DND-41 (cell line): Measurements from ENCODE around the gene NPSR1.
"Not testable (repeated sequence)": the region's sequence is repeated elsewhere in the genome, so short reads cannot be mapped to it uniquely, and the experiment has no call there.

Experiments used
- ATAC-seq: fragments of 200-7000 bp; cut with Tn5 transposase; 3 replicates; pipeline ENCODE4 v1.9.1; 2021; ENCODE audit warnings: low read depth; ENCODE audit not compliant: insufficient read depth
- DNase-seq: peaks from one replicate; pipeline ENCODE4 v3.0.0-alpha.2; 2020
- H2AFZ ChIP-seq: 2 replicates; pipeline ENCODE4 v1.6.0; 2012; ENCODE audit warnings: low read depth, low read length
- H3K27ac ChIP-seq: 2 replicates; pipeline ENCODE4 v1.5.1; 2012; ENCODE audit warnings: low read length, inconsistent platforms
- H3K27me3 ChIP-seq: fragments of 200-600 bp; sonication (generic); 2 replicates; pipeline ENCODE4 v1.6.0; 2012; ENCODE audit warnings: low read length, mild to moderate bottlenecking, inconsistent platforms; ENCODE audit not compliant: insufficient read depth, poor library complexity
- H3K36me3 ChIP-seq: 2 replicates; pipeline ENCODE4 v1.5.1; 2012; ENCODE audit warnings: low read length, inconsistent platforms; ENCODE audit not compliant: insufficient read depth
- H3K4me1 ChIP-seq: 2 replicates; pipeline ENCODE4 v1.5.1; 2012; ENCODE audit warnings: mild to moderate bottlenecking, low read length; ENCODE audit not compliant: insufficient read depth
- H3K4me2 ChIP-seq: 2 replicates; pipeline ENCODE4 v1.6.0; 2012; ENCODE audit warnings: mild to moderate bottlenecking, moderate library complexity, low read length, inconsistent platforms; ENCODE audit not compliant: insufficient read depth
- H3K4me3 ChIP-seq, 2 experiments: fragments of 200-600 bp in 1 of 2; shearing (Covaris generic) in 1 of 2; 2 replicates each; pipeline ENCODE4 v1.5.1; 2012 to 2016; ENCODE audit warnings: inconsistent platforms in 2 of 2, low read length in 2 of 2, mild to moderate bottlenecking in 2 of 2, low read depth in 1 of 2, moderate library complexity in 1 of 2
- H3K79me2 ChIP-seq: 2 replicates; pipeline ENCODE4 v1.6.0; 2012; ENCODE audit warnings: low read length, inconsistent platforms; ENCODE audit not compliant: insufficient read depth
- H3K9ac ChIP-seq: 2 replicates; pipeline ENCODE4 v1.6.0; 2012; ENCODE audit warnings: low read depth, mild to moderate bottlenecking, inconsistent platforms, low read length, moderate library complexity
- H3K9me3 ChIP-seq: 2 replicates; pipeline ENCODE4 v1.5.1; 2012; ENCODE audit warnings: low read length, moderate library complexity, mild to moderate bottlenecking, inconsistent platforms; ENCODE audit not compliant: insufficient read depth, severe bottlenecking
- H4K20me1 ChIP-seq: 2 replicates; pipeline ENCODE4 v1.6.0; 2012; ENCODE audit warnings: low read length; ENCODE audit not compliant: insufficient read depth
- EZH2 ChIP-seq: IDR thresholded peaks from 3 replicates; pipeline ENCODE4 v1.6.1; 2012; ENCODE audit warnings: borderline replicate concordance, low read depth, mild to moderate bottlenecking, moderate library complexity, low read length, inconsistent platforms; ENCODE audit not compliant: severe bottlenecking
- TF ChIP-seq, protein P1 (sequence below): IDR thresholded peaks from 2 replicates; pipeline ENCODE4 v1.5.1; 2012; ENCODE audit warnings: borderline replicate concordance, low read length, moderate library complexity, mild to moderate bottlenecking; ENCODE audit not compliant: poor library complexity, severe bottlenecking; ENCODE audit errors: extremely low read depth

The NPSR1 gene

GRCh38 chr7:34806831-34807230, 148.8 kb downstream of the NPSR1 start:
- H3K4me3 ChIP-seq: no peak overlapping the region
- no peak overlapping the region for H3K27ac ChIP-seq
- H3K9ac ChIP-seq: no peak overlapping the region
- H3K36me3 ChIP-seq: no peaks in the 10 kb centered on the region
- no peak for DNase-seq
- no peaks in the 10 kb centered on the region for H3K4me1 ChIP-seq
- no peak overlapping the region for H3K4me2 ChIP-seq
- H2AFZ ChIP-seq: no peak overlapping the region
- no peaks in the 10 kb centered on the region for H4K20me1 ChIP-seq
- no peak for ATAC-seq
- no peaks in the 10 kb centered on the region for H3K27me3 ChIP-seq
- no peaks in the 10 kb centered on the region for H3K79me2 ChIP-seq
- no peaks in the 10 kb centered on the region for H3K9me3 ChIP-seq
- TF ChIP-seq EZH2: no peak
- TF ChIP-seq, protein P1, sequence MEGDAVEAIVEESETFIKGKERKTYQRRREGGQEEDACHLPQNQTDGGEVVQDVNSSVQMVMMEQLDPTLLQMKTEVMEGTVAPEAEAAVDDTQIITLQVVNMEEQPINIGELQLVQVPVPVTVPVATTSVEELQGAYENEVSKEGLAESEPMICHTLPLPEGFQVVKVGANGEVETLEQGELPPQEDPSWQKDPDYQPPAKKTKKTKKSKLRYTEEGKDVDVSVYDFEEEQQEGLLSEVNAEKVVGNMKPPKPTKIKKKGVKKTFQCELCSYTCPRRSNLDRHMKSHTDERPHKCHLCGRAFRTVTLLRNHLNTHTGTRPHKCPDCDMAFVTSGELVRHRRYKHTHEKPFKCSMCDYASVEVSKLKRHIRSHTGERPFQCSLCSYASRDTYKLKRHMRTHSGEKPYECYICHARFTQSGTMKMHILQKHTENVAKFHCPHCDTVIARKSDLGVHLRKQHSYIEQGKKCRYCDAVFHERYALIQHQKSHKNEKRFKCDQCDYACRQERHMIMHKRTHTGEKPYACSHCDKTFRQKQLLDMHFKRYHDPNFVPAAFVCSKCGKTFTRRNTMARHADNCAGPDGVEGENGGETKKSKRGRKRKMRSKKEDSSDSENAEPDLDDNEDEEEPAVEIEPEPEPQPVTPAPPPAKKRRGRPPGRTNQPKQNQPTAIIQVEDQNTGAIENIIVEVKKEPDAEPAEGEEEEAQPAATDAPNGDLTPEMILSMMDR: no peak

GRCh38 chr7:34807548-34808340, 149.7 kb downstream of the NPSR1 start:
- H3K9ac ChIP-seq: no peak overlapping the region
- no peaks in the 10 kb centered on the region for H4K20me1 ChIP-seq
- no peak overlapping the region for H3K4me2 ChIP-seq
- H3K4me1 ChIP-seq: no peaks in the 10 kb centered on the region
- DNase-seq: no peak
- no peaks in the 10 kb centered on the region for H3K36me3 ChIP-seq
- no peak for ATAC-seq
- H2AFZ ChIP-seq: no peak overlapping the region
- no peak for TF ChIP-seq EZH2
- TF ChIP-seq, protein P1: no peak
- no peaks in the 10 kb centered on the region for H3K79me2 ChIP-seq
- no peak overlapping the region for H3K27ac ChIP-seq
- H3K9me3 ChIP-seq: no peaks in the 10 kb centered on the region
- H3K4me3 ChIP-seq: no peak overlapping the region
- no peaks in the 10 kb centered on the region for H3K27me3 ChIP-seq

- H3K4me3 ChIP-seq, H3K27me3 ChIP-seq, H3K9ac ChIP-seq, DNase-seq, ATAC-seq, H3K79me2 ChIP-seq, H3K9me3 ChIP-seq, H3K4me1 ChIP-seq, H2AFZ ChIP-seq, H3K36me3 ChIP-seq, H4K20me1 ChIP-seq, H3K27ac ChIP-seq, H3K4me2 ChIP-seq: not testable (repeated sequence)
These were observed 156.3 kb downstream of the NPSR1 start for GRCh38 chr7:34814203-34814842.

DNA sequence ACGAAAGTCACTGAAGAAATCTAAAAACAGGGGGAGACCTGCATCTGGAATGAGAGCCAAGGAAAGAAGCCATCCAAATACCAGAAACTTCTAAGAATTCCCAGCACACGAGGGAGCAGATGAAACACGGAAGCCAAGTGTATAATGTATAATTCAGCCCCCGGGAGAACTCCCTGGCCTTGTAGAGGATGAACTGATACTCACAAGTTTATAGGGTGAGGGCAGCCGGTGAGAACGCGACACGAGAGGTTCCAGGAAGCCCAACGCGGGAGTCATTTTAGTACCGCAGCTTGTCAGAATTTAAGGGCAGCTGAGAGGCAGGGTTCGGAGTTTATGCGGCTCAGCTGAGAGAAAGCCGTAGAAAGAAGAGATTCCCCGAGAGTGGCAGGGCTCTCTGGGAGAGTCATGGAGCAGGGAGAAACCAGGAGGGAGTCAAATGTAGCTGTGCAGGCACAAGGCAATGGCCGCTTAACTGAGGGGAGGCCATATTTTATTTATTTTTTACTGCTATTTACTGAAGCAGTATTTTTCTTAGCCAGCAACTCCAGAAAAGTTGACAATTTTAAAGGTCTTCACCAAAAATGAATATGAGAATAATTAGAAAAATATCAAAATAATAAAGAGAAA, 164.0 kb downstream of the NPSR1 start:
- TF ChIP-seq, protein P1: no peak
- TF ChIP-seq EZH2: no peak
- Histone ChIP-seq H3K4me3 (no peak overlapping the region), H3K4me1 (no peaks in the 10 kb centered on the region), H4K20me1 (no peaks in the 10 kb centered on the region), H3K36me3 (no peaks in the 10 kb centered on the region), H3K27ac (no peak overlapping the region), H2AFZ (no peak overlapping the region), H3K9ac (no peak overlapping the region), H3K9me3 (no peaks in the 10 kb centered on the region), H3K27me3 (no peaks in the 10 kb centered on the region), H3K4me2 (no peak overlapping the region), H3K79me2 (no peaks in the 10 kb centered on the region)
- DNase-seq (no peak), ATAC-seq (no peak)
